SK-N-SH (cell line): Measurements from ENCODE around the gene AEN. TPM values are rescaled to one million over a fixed set of nuclear protein-coding genes. Genes with fewer than 3 reads are reported as not detected.

ENCODE experiments used
- CTCF ChIA-PET: fragments of 300-600, 350-600 bp; formaldehyde crosslinking; extraction: SDS; loops from one replicate; lab custom pipeline; 2021; lab: Yijun Ruan, JAX
- POLR2A ChIA-PET: fragments of 350-600 bp; sonication (Branson Sonifier 250); formaldehyde crosslinking; extraction: SDS; loops from one replicate; lab custom pipeline; 2020; ENCODE audit warnings: antibody characterized with exemption, inconsistent platforms; lab: Yijun Ruan, JAX
- DNase-seq: peaks from one replicate; pipeline ENCODE4 v3.0.0; 2012
- H2AFZ ChIP-seq: fragments of 200-600 bp; sonication (generic); 2 replicates; pipeline ENCODE4 v1.8.1; 2016; ENCODE audit warnings: antibody characterized with exemption, mild to moderate bottlenecking, low read depth
- H3F3A ChIP-seq: fragments of 200-600 bp; sonication (generic); replicated peaks from 2 replicates; pipeline ENCODE3; 2016; ENCODE audit warnings: antibody characterized with exemption, mild to moderate bottlenecking; ENCODE audit not compliant: insufficient read depth
- H3K27ac ChIP-seq, 2 experiments: fragments of 200-500 bp in 1 of 2; fragments of 200-600 bp in 1 of 2; sonication (Bioruptor generic) in 1 of 2; sonication (generic), shearing (Covaris generic) in 1 of 2; 2 replicates each; pipeline versions ENCODE4 v1.5.1 to v1.6.1; 2014 to 2016; ENCODE audit warnings: low read depth in 2 of 2, inconsistent platforms in 1 of 2, low read length in 1 of 2, mild to moderate bottlenecking in 1 of 2, mixed read lengths in 1 of 2
- H3K27me3 ChIP-seq: fragments of 200-600 bp; sonication (generic), shearing (Covaris generic); 2 replicates; pipeline ENCODE4 v1.6.1; 2016; ENCODE audit warnings: mixed run types; ENCODE audit not compliant: insufficient read depth
- H3K36me3 ChIP-seq, 2 experiments: fragments of 200-500 bp in 1 of 2; fragments of 200-600 bp in 1 of 2; sonication (Bioruptor generic) in 1 of 2; sonication (generic) in 1 of 2; replicated peaks in 1 of 2; 2 replicates each; pipeline versions ENCODE3 to v1.5.1; 2014 to 2016; ENCODE audit warnings: low read length in 1 of 2, mild to moderate bottlenecking in 1 of 2; ENCODE audit not compliant: insufficient read depth in 2 of 2, control insufficient read depth in 1 of 2
- H3K4me1 ChIP-seq, 2 experiments: fragments of 200-500 bp in 1 of 2; fragments of 200-600 bp in 1 of 2; sonication (Bioruptor generic) in 1 of 2; sonication (generic), shearing (Covaris generic) in 1 of 2; 2 replicates each; pipeline versions ENCODE4 v1.5.1 to v1.6.1; 2014 to 2016; ENCODE audit warnings: low read depth in 1 of 2, low read length in 1 of 2, mixed run types in 1 of 2; ENCODE audit not compliant: insufficient read depth in 2 of 2, control insufficient read depth in 1 of 2
- H3K4me2 ChIP-seq: fragments of 200-600 bp; sonication (generic), shearing (Covaris generic); 2 replicates; pipeline ENCODE4 v1.6.1; 2017; ENCODE audit warnings: mixed run types
- H3K4me3 ChIP-seq, 2 experiments: fragments of 200-500 bp in 1 of 2; fragments of 200-600 bp in 1 of 2; sonication (Bioruptor generic) in 1 of 2; sonication (generic), shearing (Covaris generic) in 1 of 2; 2 replicates each; pipeline versions ENCODE4 v1.5.1 to v1.8.1; 2014 to 2016; ENCODE audit warnings: low read depth in 2 of 2, inconsistent platforms in 1 of 2, low read length in 1 of 2, mild to moderate bottlenecking in 1 of 2, mixed read lengths in 1 of 2, moderate library complexity in 1 of 2
- H3K79me2 ChIP-seq: fragments of 200-600 bp; sonication (generic); 2 replicates; pipeline ENCODE4 v1.8.1; 2017; ENCODE audit warnings: mild to moderate bottlenecking; ENCODE audit not compliant: insufficient read depth
- H3K9ac ChIP-seq: fragments of 200-600 bp; sonication (generic); 2 replicates; pipeline ENCODE4 v1.6.1; 2017; ENCODE audit warnings: mixed run types
- H3K9me2 ChIP-seq: fragments of 200-600 bp; sonication (generic); 2 replicates; pipeline ENCODE4 v1.6.1; 2017; ENCODE audit warnings: mixed run types
- H3K9me3 ChIP-seq: fragments of 200-600 bp; sonication (generic); 2 replicates; pipeline ENCODE4 v1.6.1; 2017; ENCODE audit warnings: mixed run types, mild to moderate bottlenecking, moderate library complexity
- H4K20me1 ChIP-seq: fragments of 200-600 bp; sonication (generic); 2 replicates; pipeline ENCODE4 v1.6.1; 2017; ENCODE audit warnings: mild to moderate bottlenecking, mixed run types; ENCODE audit not compliant: insufficient read depth
- CHD2 ChIP-seq: fragments of 150-350 bp; IDR thresholded peaks from 2 replicates; pipeline ENCODE4 v1.6.1; 2018; ENCODE audit warnings: low read length; ENCODE audit not compliant: partially characterized antibody
- EP300 ChIP-seq, 2 experiments: IDR thresholded peaks; 2 replicates each; pipeline versions ENCODE4 v1.4.0 to v1.6.1; 2012; ENCODE audit warnings: borderline replicate concordance in 1 of 2, low read depth in 1 of 2, low read length in 1 of 2
- EZH2phosphoT487 ChIP-seq: fragments of 200-600 bp; sonication (generic); IDR thresholded peaks from 2 replicates; pipeline ENCODE4 v1.6.1; 2017; ENCODE audit warnings: low read depth, mixed run types, mild to moderate bottlenecking, antibody characterized with exemption, moderate library complexity, borderline replicate concordance
- FOSL2 ChIP-seq: IDR thresholded peaks from 2 replicates; pipeline ENCODE4 v1.4.0; 2012; ENCODE audit warnings: low read depth, mild to moderate bottlenecking, moderate library complexity, borderline replicate concordance
- FOXM1 ChIP-seq: IDR thresholded peaks from 2 replicates; pipeline ENCODE4 v1.4.0; 2012; ENCODE audit warnings: low read depth, mild to moderate bottlenecking
- JUND ChIP-seq: IDR thresholded peaks from 2 replicates; pipeline ENCODE4 v1.4.0; 2012
- MEF2A ChIP-seq: IDR thresholded peaks from 2 replicates; pipeline ENCODE4 v1.4.0; 2012; ENCODE audit warnings: low read depth, borderline replicate concordance
- NRF1 ChIP-seq: IDR thresholded peaks from 2 replicates; pipeline ENCODE4 v1.6.1; 2012; ENCODE audit warnings: low read depth, mild to moderate bottlenecking, low read length
- POLR2AphosphoS5 ChIP-seq: IDR thresholded peaks from 2 replicates; pipeline ENCODE4 v1.6.1; 2012; ENCODE audit warnings: low read depth, low read length
- RFX5 ChIP-seq: IDR thresholded peaks from 2 replicates; pipeline ENCODE4 v1.6.1; 2012; ENCODE audit warnings: mild to moderate bottlenecking, improper control_type of control experiment, low read length
- SIN3A ChIP-seq: IDR thresholded peaks from 2 replicates; pipeline ENCODE4 v1.6.1; 2012; ENCODE audit warnings: low read depth, mild to moderate bottlenecking, low read length, moderate library complexity, borderline replicate concordance
- SMC3 ChIP-seq: IDR thresholded peaks from 2 replicates; pipeline ENCODE4 v1.6.1; 2012; ENCODE audit warnings: low read depth, low read length, improper control_type of control experiment
- TCF12 ChIP-seq: IDR thresholded peaks from 2 replicates; pipeline ENCODE4 v1.4.0; 2012
- TEAD4 ChIP-seq: IDR thresholded peaks from 2 replicates; pipeline ENCODE4 v1.4.0; 2012; ENCODE audit warnings: mild to moderate bottlenecking, borderline replicate concordance; ENCODE audit not compliant: insufficient read depth
- YY1 ChIP-seq: IDR thresholded peaks from 2 replicates; pipeline ENCODE4 v1.4.0; 2012; ENCODE audit warnings: low read depth, mild to moderate bottlenecking
- WGBS: methylation state at CpG from one replicate; pipeline ENCODE4 v1.1.6; 2017; ENCODE audit warnings: low lambda C conversion rate; 5-methylcytosine and 5-hydroxymethylcytosine counted together
- polyA plus RNA-seq, 3 experiments: library from polyadenylated mRNA; depleted of rRNA; stranded (reverse); fragments of >200 nt; gene quantifications; 2 replicates each; pipeline ENCODE4 v1.2.3, GENCODE V29; 2012
- TF ChIP-seq, protein P1 (sequence below): fragments of 150-350 bp; IDR thresholded peaks from 2 replicates; pipeline ENCODE4 v1.6.1; 2016; ENCODE audit warnings: mild to moderate bottlenecking, low read depth, low read length
- TF ChIP-seq, protein P2 (sequence below): fragments of 200-600 bp; sonication (generic); IDR thresholded peaks from 2 replicates; pipeline ENCODE4 v1.6.1; 2017; ENCODE audit warnings: antibody characterized with exemption, mild to moderate bottlenecking, moderate library complexity
- TF ChIP-seq, protein P3 (sequence below): IDR thresholded peaks from 2 replicates; pipeline ENCODE4 v1.4.0; 2012; ENCODE audit warnings: low read depth, borderline replicate concordance
- TF ChIP-seq, protein P4 (sequence below): IDR thresholded peaks from 2 replicates; pipeline ENCODE4 v1.4.0; 2012; ENCODE audit warnings: low read depth, borderline replicate concordance
- TF ChIP-seq, protein P5 (sequence below): fragments of 150-350 bp; IDR thresholded peaks from 2 replicates; pipeline ENCODE4 v1.6.1; 2017; ENCODE audit warnings: antibody characterized with exemption, low read length, low read depth, borderline replicate concordance

Gene AEN
- polyA plus RNA-seq, 1 of the 3 experiments (the other 2 are of a cell fraction), result 46.4 TPM

DNA sequence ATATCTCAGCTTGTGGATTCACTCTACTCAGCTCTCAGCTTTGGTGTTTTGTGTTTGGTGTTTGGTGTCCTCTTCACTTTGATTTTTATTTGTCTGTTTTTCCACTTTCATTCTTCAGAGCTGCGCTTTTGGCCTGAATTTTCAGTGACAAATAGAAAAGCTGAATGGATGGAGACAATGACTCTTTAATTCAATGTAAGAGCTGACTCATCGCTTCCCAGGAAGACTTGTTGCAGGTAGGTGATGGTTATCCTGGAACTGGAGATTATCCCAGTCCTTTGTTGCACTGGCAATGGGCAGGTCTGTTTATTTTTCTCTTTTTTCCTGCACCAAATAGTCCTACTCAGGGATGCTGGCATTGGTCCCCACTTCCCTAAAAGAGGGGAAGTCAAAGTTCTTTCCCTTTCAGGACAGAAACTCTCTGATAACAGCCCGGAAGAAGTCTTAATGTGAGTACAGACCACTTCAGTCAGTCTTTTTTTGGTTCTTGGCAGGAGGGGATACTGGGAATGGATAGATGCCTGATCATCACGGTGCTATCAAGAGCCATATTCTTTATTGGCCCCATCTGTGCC lies 12.4 kb upstream of the AEN start:
- DNase-seq, result no peak
- Histone ChIP-seq H3F3A (no peaks in the 10 kb centered on the region), H4K20me1 (no peaks in the 10 kb centered on the region), H3K79me2 (no peaks in the 10 kb centered on the region), H3K9ac (no peak overlapping the region), H3K27me3 (peaks cover 24% of the 10 kb centered on the region), H3K4me1 (peaks cover 0 to 20% of the 10 kb centered on the region in 2 experiments; a peak in 1 of 4 replicates), H3K36me3 (no peaks in the 10 kb centered on the region), H3K27ac (no peak overlapping the region), H2AFZ (no peak overlapping the region), H3K9me3 (no peaks in the 10 kb centered on the region), H3K4me2 (no peak overlapping the region), H3K9me2 (no peaks in the 10 kb centered on the region), H3K4me3 (no peak overlapping the region)
- 46% methylated on average over 4 of the region's 4 CpGs for WGBS
- TF ChIP-seq CHD2 (no peak), EP300 (IDR thresholded peaks at IDR 0.05; ENCODE audit: borderline replicate concordance in 1 of 2, low read depth in 1 of 2, low read length in 1 of 2) (no peak), YY1 (no peak), JUND (no peak), FOSL2 (no peak), RFX5 (no peak), TCF12 (no peak), EZH2phosphoT487 (no peak), TEAD4 (no peak), SIN3A (no peak), FOXM1 (no peak), SMC3 (no peak), MEF2A (no peak), POLR2AphosphoS5 (no peak), NRF1 (no peak)
- TF ChIP-seq, protein P1, sequence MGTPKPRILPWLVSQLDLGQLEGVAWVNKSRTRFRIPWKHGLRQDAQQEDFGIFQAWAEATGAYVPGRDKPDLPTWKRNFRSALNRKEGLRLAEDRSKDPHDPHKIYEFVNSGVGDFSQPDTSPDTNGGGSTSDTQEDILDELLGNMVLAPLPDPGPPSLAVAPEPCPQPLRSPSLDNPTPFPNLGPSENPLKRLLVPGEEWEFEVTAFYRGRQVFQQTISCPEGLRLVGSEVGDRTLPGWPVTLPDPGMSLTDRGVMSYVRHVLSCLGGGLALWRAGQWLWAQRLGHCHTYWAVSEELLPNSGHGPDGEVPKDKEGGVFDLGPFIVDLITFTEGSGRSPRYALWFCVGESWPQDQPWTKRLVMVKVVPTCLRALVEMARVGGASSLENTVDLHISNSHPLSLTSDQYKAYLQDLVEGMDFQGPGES, result no peak
- TF ChIP-seq, protein P2, sequence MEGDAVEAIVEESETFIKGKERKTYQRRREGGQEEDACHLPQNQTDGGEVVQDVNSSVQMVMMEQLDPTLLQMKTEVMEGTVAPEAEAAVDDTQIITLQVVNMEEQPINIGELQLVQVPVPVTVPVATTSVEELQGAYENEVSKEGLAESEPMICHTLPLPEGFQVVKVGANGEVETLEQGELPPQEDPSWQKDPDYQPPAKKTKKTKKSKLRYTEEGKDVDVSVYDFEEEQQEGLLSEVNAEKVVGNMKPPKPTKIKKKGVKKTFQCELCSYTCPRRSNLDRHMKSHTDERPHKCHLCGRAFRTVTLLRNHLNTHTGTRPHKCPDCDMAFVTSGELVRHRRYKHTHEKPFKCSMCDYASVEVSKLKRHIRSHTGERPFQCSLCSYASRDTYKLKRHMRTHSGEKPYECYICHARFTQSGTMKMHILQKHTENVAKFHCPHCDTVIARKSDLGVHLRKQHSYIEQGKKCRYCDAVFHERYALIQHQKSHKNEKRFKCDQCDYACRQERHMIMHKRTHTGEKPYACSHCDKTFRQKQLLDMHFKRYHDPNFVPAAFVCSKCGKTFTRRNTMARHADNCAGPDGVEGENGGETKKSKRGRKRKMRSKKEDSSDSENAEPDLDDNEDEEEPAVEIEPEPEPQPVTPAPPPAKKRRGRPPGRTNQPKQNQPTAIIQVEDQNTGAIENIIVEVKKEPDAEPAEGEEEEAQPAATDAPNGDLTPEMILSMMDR, result no peak
- TF ChIP-seq, protein P3, sequence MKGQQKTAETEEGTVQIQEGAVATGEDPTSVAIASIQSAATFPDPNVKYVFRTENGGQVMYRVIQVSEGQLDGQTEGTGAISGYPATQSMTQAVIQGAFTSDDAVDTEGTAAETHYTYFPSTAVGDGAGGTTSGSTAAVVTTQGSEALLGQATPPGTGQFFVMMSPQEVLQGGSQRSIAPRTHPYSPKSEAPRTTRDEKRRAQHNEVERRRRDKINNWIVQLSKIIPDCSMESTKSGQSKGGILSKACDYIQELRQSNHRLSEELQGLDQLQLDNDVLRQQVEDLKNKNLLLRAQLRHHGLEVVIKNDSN, result no peak
- TF ChIP-seq, protein P4, sequence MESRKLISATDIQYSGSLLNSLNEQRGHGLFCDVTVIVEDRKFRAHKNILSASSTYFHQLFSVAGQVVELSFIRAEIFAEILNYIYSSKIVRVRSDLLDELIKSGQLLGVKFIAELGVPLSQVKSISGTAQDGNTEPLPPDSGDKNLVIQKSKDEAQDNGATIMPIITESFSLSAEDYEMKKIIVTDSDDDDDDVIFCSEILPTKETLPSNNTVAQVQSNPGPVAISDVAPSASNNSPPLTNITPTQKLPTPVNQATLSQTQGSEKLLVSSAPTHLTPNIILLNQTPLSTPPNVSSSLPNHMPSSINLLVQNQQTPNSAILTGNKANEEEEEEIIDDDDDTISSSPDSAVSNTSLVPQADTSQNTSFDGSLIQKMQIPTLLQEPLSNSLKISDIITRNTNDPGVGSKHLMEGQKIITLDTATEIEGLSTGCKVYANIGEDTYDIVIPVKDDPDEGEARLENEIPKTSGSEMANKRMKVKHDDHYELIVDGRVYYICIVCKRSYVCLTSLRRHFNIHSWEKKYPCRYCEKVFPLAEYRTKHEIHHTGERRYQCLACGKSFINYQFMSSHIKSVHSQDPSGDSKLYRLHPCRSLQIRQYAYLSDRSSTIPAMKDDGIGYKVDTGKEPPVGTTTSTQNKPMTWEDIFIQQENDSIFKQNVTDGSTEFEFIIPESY, result no peak
- TF ChIP-seq, protein P5, sequence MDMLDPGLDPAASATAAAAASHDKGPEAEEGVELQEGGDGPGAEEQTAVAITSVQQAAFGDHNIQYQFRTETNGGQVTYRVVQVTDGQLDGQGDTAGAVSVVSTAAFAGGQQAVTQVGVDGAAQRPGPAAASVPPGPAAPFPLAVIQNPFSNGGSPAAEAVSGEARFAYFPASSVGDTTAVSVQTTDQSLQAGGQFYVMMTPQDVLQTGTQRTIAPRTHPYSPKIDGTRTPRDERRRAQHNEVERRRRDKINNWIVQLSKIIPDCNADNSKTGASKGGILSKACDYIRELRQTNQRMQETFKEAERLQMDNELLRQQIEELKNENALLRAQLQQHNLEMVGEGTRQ, result no peak
- POLR2A ChIA-PET, result no interaction called here
- CTCF ChIA-PET, result interaction anchor here (0.7 to 3.2 kb wide), 3 partner anchors 15 to 154 kb away, joined by 3 to 11 read pairs (median 4); no protein-coding TSS in a partner anchor
